ENCODE measurements around the gene KNL1. TPM values are rescaled to one million over a fixed set of nuclear protein-coding genes. Genes with fewer than 3 reads are reported as not detected.
A peak's percentile ranks its signal among the peaks of the same experiment; 100 is the strongest.

Gene KNL1
- total and polyA plus RNA-seq, 10 of the 15 experiments (the other 5 are each of a cell fraction or from before 2014, with no cell fraction given), result 10.9 to 55.5 (median 28.4) TPM

GRCh38 chr15:40593588-40594428 lies at the start of gene KNL1 (continued):
- TF ChIP-seq USF1 (IDR thresholded peaks at IDR 0.05; ENCODE audit: borderline replicate concordance, extremely low read length, insufficient read depth, low read depth, low read length) (peak; percentile 8), POU2F2 (IDR thresholded peaks at IDR 0.05; ENCODE audit: borderline replicate concordance, low read depth, low read length) (peak; percentile 11; the same call in 1 of the 3 replicates), SMARCA5 (IDR thresholded peaks at IDR 0.05) (no peak; the same call in 1 of the 2 replicates), ZBTB4 (CRISPR knock-in tag; IDR thresholded peaks at IDR 0.05) (no peak), ZNF384 (IDR thresholded peaks at IDR 0.05; ENCODE audit: borderline replicate concordance, low read depth, low read length) (no peak), SIX5 (IDR thresholded peaks at IDR 0.05; ENCODE audit: low read depth, low read length, severe bottlenecking) (peak; percentile 50), EED (IDR thresholded peaks at IDR 0.05; ENCODE audit: low read depth) (no peak), ATF3 (IDR thresholded peaks at IDR 0.05; ENCODE audit: borderline replicate concordance, extremely low read depth, low read depth, low read length) (no peak), FOXM1 (IDR thresholded peaks at IDR 0.05; ENCODE audit: low read depth, low read length) (0 out of 2 replicates have a peak, but pooled peaks have one; percentile 22), NKRF (conservative IDR thresholded peaks at IDR 0.05) (peak; percentile 100), NFYB (IDR thresholded peaks at IDR 0.05; ENCODE audit: insufficient read depth, low read depth, low read length) (0 out of 2 replicates have a peak, but pooled peaks have one; percentile 21), PML (IDR thresholded peaks at IDR 0.05; ENCODE audit: low read length) (peak; percentile 81), ZZZ3 (IDR thresholded peaks at IDR 0.05; ENCODE audit: control insufficient read depth, insufficient read length, low read depth) (no peak), NRF1 (conservative IDR thresholded peaks at IDR 0.05; ENCODE audit: low read depth, low read length) (peak; percentile 81), CBFB (IDR thresholded peaks at IDR 0.05; ENCODE audit: low read depth) (no peak)

Measured in GM12878 (cell line).